ENCODE results near the gene IFI44L. TPM values are rescaled to one million over a fixed set of nuclear protein-coding genes. Genes with fewer than 3 reads are reported as not detected.

The IFI44L gene
- total and polyA plus RNA-seq, 2 of the 13 experiments (the other 11 are each of a cell fraction or from before 2014, with no cell fraction given) = 0.04 TPM

GRCh38 chr1:78676993-78677392, 56.7 kb downstream of the IFI44L start:
- TF ChIP-seq ZNF124 (CRISPR knock-in tag; IDR thresholded peaks at IDR 0.05) (no peak), ZBTB21 (CRISPR knock-in tag; IDR thresholded peaks at IDR 0.05) (no peak), HDAC6 (IDR thresholded peaks at IDR 0.05; ENCODE audit: low read depth, low read length) (no peak), ZNF598 (CRISPR knock-in tag; IDR thresholded peaks at IDR 0.05; ENCODE audit: borderline replicate concordance) (no peak), ZNF788 (CRISPR knock-in tag; IDR thresholded peaks at IDR 0.05; ENCODE audit: borderline replicate concordance) (no peak), CSRNP2 (CRISPR knock-in tag; conservative IDR thresholded peaks at IDR 0.05; ENCODE audit: low read depth) (no peak), ZNF616 (CRISPR knock-in tag; IDR thresholded peaks at IDR 0.05; ENCODE audit: low read depth) (no peak), NFE2 (CRISPR knock-in tag; IDR thresholded peaks at IDR 0.05) (no peak), HCFC1 (IDR thresholded peaks at IDR 0.05; ENCODE audit: low read depth, low read length) (no peak), ZNF75D (CRISPR knock-in tag; IDR thresholded peaks at IDR 0.05; ENCODE audit: borderline replicate concordance) (no peak), ZKSCAN1 (IDR thresholded peaks at IDR 0.05; ENCODE audit: low read length) (no peak), SRY (CRISPR knock-in tag; IDR thresholded peaks at IDR 0.05) (no peak), ZNF556 (CRISPR knock-in tag; IDR thresholded peaks at IDR 0.05; ENCODE audit: borderline replicate concordance) (no peak), JUND (CRISPR knock-in tag; IDR thresholded peaks at IDR 0.05) (no peak), CBX1 (IDR thresholded peaks at IDR 0.05; ENCODE audit: low read depth) (no peak), HES4 (CRISPR knock-in tag; IDR thresholded peaks at IDR 0.05; ENCODE audit: borderline replicate concordance) (no peak), TARDBP (CRISPR knock-in tag; IDR thresholded peaks at IDR 0.05) (no peak), ZNF747 (CRISPR knock-in tag; IDR thresholded peaks at IDR 0.05; ENCODE audit: borderline replicate concordance) (no peak), ZNF160 (CRISPR knock-in tag; IDR thresholded peaks at IDR 0.05) (no peak), XRCC5 (optimal IDR thresholded peaks at IDR 0.05; ENCODE audit: low read length) (no peak)
- no peaks in the 10 kb centered on the region for H3K9me3 ChIP-seq (ENCODE audit: low read length)
- no peaks in the 10 kb centered on the region for H4K20me1 ChIP-seq (ENCODE audit: insufficient read depth, low read length)
- no peaks in the 10 kb centered on the region for H3K79me2 ChIP-seq (ENCODE audit: insufficient read depth, low read length)
- 0% methylated on average over 3 of the region's 3 CpGs for WGBS (ENCODE audit: low lambda C conversion rate)
- CTCF ChIA-PET (ENCODE audit: low intra/inter-chr PET ratio, low total read pairs) = interaction anchor here (1.3 to 1.7 kb wide), 3 partner anchors 60 to 546 kb away, joined by 6 to 17 read pairs (median 7); no protein-coding TSS in a partner anchor
- H3K4me3 ChIP-seq (replicated peaks in 1 of 3; ENCODE audit: insufficient read depth in 1 of 3, low read depth in 2 of 3, low read length in 3 of 3) = no peak overlapping the region
- H3K4me1 ChIP-seq (ENCODE audit: insufficient read depth, low read length) = no peaks in the 10 kb centered on the region
- ATAC-seq (no peak), FAIRE-seq (no peak), DNase-seq (ENCODE audit: low spot score) (no peak)
- H3K4me2 ChIP-seq (ENCODE audit: low read depth, low read length) = no peak overlapping the region
- no peaks in the 10 kb centered on the region for H3K36me3 ChIP-seq (replicated peaks in 1 of 2; ENCODE audit: control insufficient read depth in 1 of 2, insufficient read depth in 2 of 2, low read length in 2 of 2)
- H3K27me3 ChIP-seq (ENCODE audit: control insufficient read depth in 1 of 2, insufficient read depth in 2 of 2, low read length in 2 of 2) = no peaks in the 10 kb centered on the region
- POLR2A ChIA-PET = no interaction called here
- no peak overlapping the region for H2AFZ ChIP-seq (ENCODE audit: low read length)
- H3K9ac ChIP-seq (ENCODE audit: insufficient read depth, low read depth, low read length) = no peak overlapping the region
- in situ Hi-C loops (cut with HindIII; ENCODE audit: extremely low pct_ligation_motif_present, low pct_unique_long_range_greater_than_20kb) = loop anchor here (10.0 kb wide), 1 partner anchor 542 kb away; no protein-coding TSS in a partner anchor
- BruUV-seq (replicated peaks) = no TSS peak
- intact Hi-C loops (cut with micrococcal nuclease; ENCODE audit: unreplicated experiment) = loop anchor here (1.0 kb wide), 3 partner anchors 60 to 547 kb away; no protein-coding TSS in a partner anchor
- H3K27ac ChIP-seq (ENCODE audit: extremely low read length, insufficient read depth, low read length) = no peak overlapping the region
